ENCODE data around the gene POLR2C.
A peak's percentile ranks its signal among the peaks of the same experiment; 100 is the strongest.
"Not testable (repeated sequence)": the region's sequence is repeated elsewhere in the genome, so short reads cannot be mapped to it uniquely, and the experiment has no call there.

Gene POLR2C

GRCh38 chr16:57479205-57479975 is 16.9 kb downstream of the POLR2C start:
- DNase-seq (ENCODE audit: low read depth, low spot score) = peak; percentile 81

- peak; percentile 74 for DNase-seq (ENCODE audit: low read depth, low spot score)
Observed at GRCh38 chr16:57479976-57480753, 17.7 kb downstream of the POLR2C start.

DNA sequence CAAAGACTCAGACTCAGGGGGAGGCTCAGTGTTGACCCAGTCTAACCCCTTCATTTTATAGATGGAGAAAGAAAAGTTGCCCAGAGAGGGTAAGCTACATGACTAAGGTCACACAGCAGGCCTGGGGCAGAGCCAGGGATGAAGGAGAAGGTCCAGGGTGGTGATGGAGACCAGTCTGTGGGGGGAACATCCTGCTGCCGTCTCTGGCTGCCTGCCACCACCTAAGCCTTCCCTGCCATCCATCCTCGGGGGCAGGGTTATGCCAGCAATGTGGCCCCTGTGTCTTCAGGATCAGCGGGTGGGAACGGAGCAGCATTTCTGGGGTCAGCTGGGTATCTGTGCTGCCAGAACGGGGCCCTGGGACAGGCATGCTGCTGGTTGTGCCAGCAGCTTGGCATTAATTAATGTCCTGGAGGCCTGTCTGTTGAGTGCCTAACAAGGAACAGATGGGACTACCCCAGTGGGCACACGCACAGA is 18.3 kb downstream of the POLR2C start:
- no peak for DNase-seq (ENCODE audit: low read depth, low spot score)

GRCh38 chr16:57481421-57481820 is 18.9 kb downstream of the POLR2C start:
- DNase-seq (ENCODE audit: low read depth, low spot score) = no peak

- DNase-seq (ENCODE audit: low read depth, low spot score) = no peak
Observed at GRCh38 chr16:57482845-57483545, 20.5 kb downstream of the POLR2C start.

DNA sequence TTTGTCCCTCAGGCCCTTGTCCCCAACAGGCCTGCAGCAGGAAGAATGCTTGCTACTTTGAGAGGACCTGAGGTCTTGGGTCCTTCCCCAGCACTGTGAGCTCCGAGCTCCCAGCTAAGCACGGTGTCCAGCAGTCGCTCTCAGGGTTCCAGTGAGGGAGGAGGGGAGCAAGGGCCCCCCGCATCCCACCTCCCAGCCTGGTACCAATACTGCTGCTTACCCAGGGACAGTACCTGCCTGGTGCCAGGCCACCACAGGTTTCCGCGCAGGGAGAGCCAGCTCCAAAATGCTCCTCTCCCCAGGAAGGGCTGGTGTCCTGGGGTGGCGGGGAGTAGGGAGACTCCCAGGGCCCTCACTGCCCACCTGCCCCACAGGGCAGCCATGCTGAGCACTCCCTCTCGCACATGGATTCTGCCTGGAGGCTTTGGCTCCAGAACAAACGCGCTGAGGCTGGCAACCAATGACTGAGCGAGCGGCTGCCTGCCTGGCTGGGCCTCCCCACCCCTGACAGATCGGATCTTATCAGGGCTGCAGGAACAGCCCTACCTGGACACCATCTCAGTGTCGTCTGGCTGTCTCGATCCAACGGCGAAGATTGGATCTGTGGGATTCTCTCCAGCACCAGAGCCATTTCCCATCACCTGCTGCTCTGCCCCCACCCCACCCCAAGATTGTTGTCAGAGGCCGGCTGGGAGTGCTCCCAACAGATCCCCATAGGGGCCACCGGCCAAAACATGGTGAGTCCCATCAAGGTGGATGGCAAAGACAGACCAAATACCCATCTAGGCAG is 21.4 kb downstream of the POLR2C start:
- peak; percentile 83 for DNase-seq (ENCODE audit: low read depth, low spot score)

- no peak for DNase-seq (ENCODE audit: low read depth, low spot score)
Observed at GRCh38 chr16:57484515-57485005, 22.1 kb downstream of the POLR2C start.

GRCh38 chr16:57485091-57485915 is 22.8 kb downstream of the POLR2C start:
- DNase-seq (ENCODE audit: low read depth, low spot score) = no peak

GRCh38 chr16:57485916-57486857 is 23.7 kb downstream of the POLR2C start, which contains the start of gene DOK4:
Gene DOK4 (minus strand): TSS chr16:57486493. CDS start chr16:57479507, 6,986 bp downstream.
- DNase-seq (ENCODE audit: low read depth, low spot score) = peak; percentile 23

DNA sequence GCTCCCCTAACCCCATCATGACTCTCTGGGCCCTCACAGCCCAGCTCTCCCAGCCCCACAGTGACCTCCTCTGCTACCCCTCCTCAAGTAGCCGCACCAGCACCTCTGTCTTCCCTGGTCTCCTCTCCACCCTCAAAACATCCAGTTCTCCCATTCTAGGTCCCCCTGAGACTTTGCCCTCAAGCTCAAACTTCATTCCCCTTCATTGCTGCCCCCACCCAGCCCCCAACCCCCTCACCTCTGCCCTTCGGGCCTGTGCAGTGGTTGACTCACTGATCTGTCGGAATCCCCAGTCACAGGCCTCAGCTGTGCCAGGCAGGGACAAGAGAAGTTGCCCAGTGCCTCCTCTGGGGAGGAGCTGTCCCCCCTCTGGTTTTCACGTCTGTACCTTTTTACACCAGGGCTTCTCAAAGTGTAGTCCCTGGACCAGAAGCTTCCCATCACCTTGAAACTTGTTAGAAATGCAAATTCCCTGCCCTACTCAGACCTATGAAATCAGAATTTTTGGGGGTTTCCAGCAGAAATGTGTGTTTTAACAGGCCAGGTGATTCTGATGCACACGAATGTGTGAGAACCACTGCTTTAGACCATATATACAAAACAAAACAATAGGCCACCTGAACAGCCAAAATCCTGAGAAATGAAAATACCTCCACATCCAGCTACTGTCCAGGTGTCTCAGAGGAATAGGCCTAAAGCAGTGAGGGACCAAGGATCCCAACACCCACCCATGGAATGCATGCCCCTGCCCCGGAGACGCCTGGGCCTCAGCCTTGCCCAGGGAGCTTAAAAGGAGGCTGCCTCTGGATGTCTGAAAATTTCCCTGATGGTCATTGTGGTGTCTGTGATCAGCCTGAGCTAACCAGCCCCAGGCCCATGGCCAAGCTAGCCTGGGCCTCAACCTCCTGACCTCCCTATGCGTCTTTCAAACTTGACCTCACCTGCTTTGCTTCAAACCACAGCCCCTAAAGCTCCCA is 24.7 kb downstream of the POLR2C start:
- DNase-seq (ENCODE audit: low read depth, low spot score) = no peak

DNA sequence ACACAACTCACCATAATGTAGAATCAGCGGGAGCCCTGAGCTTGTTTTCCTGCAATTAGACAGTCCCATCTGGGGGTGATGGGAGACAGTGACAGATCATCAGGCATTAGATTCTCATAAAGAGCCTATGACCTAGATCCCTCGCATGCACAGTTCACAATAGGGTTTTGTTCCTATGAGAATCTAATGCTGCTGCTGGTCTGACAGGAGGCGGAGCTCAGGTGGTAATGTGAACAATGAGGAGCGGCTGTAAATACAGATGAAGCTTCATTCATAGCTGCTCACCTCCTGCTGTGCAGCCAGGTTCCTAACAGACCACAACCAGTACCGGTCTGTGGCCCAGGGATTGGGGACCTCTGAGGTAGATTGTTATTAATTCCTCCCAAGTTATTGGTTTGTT is 26.8 kb downstream of the POLR2C start:
- DNase-seq (ENCODE audit: low read depth, low spot score) = no peak

DNA sequence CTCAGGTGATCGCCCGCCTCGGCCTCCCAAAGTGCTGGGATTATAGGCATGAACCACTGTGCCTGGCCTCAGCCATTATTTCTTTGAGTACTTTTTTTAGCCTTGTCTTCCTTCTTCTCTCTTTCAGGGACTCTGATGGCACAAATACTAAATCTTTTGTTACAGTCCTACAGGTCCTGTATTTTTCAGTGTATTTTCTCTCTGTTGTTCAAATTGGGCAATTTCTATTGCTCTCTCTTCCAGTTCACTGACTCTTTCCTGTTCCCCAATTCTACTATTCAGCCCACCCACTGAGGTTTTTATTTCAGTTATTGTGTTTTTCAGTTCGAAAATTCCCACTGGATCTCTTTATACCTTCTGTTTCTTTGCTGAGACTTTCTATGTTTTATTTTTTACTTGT is 31.3 kb downstream of the POLR2C start:
- DNase-seq (ENCODE audit: low read depth, low spot score) = no peak

- no peak for DNase-seq (ENCODE audit: low read depth, low spot score)
Observed at GRCh38 chr16:57497121-57497520, 34.6 kb downstream of the POLR2C start.

DNA sequence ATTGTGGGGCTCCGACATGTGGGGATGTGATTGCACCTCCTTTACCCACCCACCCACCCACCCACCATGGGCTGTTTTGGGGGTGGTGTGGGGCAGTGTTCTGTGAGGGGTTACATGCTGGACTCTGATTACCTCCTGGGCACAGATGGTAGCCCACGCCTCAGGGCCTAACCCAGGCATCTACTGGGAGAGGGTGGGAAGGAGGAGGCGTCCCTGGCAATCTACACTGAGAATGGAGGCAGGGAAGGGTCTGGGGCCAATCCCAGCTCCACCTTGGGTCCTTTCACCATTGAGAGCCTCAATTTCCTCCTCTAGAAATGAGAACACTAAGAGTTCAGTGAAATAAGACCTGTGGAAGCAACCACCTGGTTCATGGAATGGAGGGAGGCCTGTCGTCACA is 35.6 kb downstream of the POLR2C start:
- no peak for DNase-seq (ENCODE audit: low read depth, low spot score)

DNA sequence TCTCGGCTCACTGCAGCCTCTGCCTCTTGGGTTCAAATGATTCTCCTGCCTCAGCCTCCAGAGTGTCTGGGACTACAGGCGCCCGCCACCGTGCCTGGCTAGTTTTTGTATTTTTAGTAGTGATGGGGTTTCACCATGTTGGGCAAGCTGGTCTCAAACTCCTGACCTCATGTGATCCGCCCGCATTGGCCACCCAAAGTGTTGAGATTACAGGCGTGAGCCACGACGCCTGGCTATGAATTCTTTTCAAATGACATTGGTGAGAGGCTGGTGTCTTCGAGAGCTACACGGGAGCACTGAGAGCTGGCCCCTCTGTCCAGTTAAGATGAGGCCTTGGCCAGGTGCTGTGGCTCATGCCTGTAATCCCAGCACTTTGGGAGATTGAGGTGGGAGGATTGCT is 37.5 kb downstream of the POLR2C start:
- not testable (repeated sequence) for DNase-seq (ENCODE audit: low read depth, low spot score)

- peak; percentile 90 for DNase-seq (ENCODE audit: low read depth, low spot score)
Observed at GRCh38 chr16:57500578-57501111, 38.2 kb downstream of the POLR2C start.

- DNase-seq (ENCODE audit: low read depth, low spot score) = no peak
Observed at GRCh38 chr16:57501492-57501891, 39.0 kb downstream of the POLR2C start.
